HL-60/S4 (cell line): ENCODE results near the gene BYSL.

Experiments used
- in situ Hi-C: fragments of 300-500 bp; cut with MboI; formaldehyde crosslinking; loops from 2 replicates; pipeline ENCODE4 v1.14.3; 2022; ENCODE audit warnings: low sequenced_read_pairs

BYSL gene

DNA sequence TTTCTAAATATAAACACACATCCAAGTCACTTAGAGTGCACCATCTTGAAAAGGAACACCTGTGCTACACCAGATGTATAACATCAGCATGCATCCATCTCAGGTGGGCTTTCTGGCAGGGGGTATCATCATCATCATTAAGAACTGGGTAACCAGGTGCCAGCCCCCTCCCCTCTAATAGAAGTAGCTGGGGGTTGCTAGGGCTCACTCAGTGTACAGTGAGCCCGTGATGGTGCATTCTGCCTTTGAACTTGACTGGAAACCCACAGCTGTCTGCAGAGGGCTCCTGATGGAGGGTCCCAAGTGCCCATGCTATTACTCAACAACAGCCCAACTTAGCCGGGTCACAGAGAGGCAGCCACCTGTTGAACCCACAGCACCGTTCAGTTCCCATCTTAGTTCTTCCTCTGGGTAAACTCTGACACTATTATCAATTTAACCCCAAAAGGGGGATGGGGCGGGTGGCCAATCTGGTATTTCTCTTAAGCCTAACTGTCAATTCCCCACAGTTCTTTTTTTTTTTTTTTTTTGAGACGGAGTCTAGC lies 53.1 kb downstream of the BYSL start:
- in situ Hi-C loops = no loop called here

- in situ Hi-C loops = no loop called here
Observed at GRCh38 chr6:41975276-41975675, 54.0 kb downstream of the BYSL start.

GRCh38 chr6:41976794-41977484 lies 55.6 kb downstream of the BYSL start:
- in situ Hi-C loops = no loop called here
